RWPE2 (cell line): Measurements from ENCODE around the gene WASF2.
A peak's percentile ranks its signal among the peaks of the same experiment; 100 is the strongest.

Experiments used
- ATAC-seq: fragments of 200-7000 bp; cut with Tn5 transposase; 3 replicates; pipeline ENCODE4 v1.9.1; 2021; ENCODE audit warnings: low read depth
- DNase-seq: peaks from one replicate; pipeline ENCODE4 v3.0.0-alpha.2; 2020; ENCODE audit warnings: low spot score
- H3K27ac ChIP-seq: fragments of 450-650 bp; 2 replicates; pipeline ENCODE4 v1.5.1; 2017; ENCODE audit warnings: mild to moderate bottlenecking; ENCODE audit not compliant: poor library complexity, severe bottlenecking
- H3K27me3 ChIP-seq: fragments of 250-450 bp; sonication (Bioruptor Pico); 2 replicates; pipeline ENCODE4 v1.5.1; 2021; ENCODE audit warnings: mild to moderate bottlenecking, moderate library complexity; ENCODE audit not compliant: insufficient read depth, poor library complexity, severe bottlenecking
- H3K36me3 ChIP-seq: fragments of 250-450 bp; sonication (Bioruptor Pico); 2 replicates; pipeline ENCODE4 v1.5.1; 2020; ENCODE audit warnings: low read depth, mild to moderate bottlenecking, moderate library complexity
- H3K4me1 ChIP-seq: fragments of 250-450 bp; sonication (Bioruptor Pico); 2 replicates; pipeline ENCODE4 v1.5.1; 2021; ENCODE audit warnings: mild to moderate bottlenecking, moderate library complexity; ENCODE audit not compliant: insufficient read depth, poor library complexity, severe bottlenecking
- H3K4me3 ChIP-seq: fragments of 250-450 bp; sonication (Bioruptor Pico); 2 replicates; pipeline ENCODE4 v1.5.1; 2021; ENCODE audit warnings: mild to moderate bottlenecking, moderate library complexity; ENCODE audit not compliant: severe bottlenecking
- H3K9me3 ChIP-seq: fragments of 250-450 bp; sonication (Bioruptor Pico); 2 replicates; pipeline ENCODE4 v1.5.1; 2021; ENCODE audit warnings: mild to moderate bottlenecking, moderate library complexity; ENCODE audit not compliant: severe bottlenecking
- TF ChIP-seq, protein P1 (sequence below): fragments of 450-650 bp; IDR thresholded peaks from one replicate; pipeline ENCODE4 v1.5.1; 2017; ENCODE audit warnings: mild to moderate bottlenecking, moderate library complexity; ENCODE audit not compliant: poor library complexity, severe bottlenecking

Gene WASF2

GRCh38 chr1:27395441-27396195, 94.3 kb downstream of the WASF2 start:
- Histone ChIP-seq H3K36me3 (no peaks in the 10 kb centered on the region), H3K27ac (no peak overlapping the region), H3K9me3 (no peaks in the 10 kb centered on the region), H3K4me1 (peaks cover 8% of the 10 kb centered on the region), H3K27me3 (no peaks in the 10 kb centered on the region), H3K4me3 (no peak overlapping the region)
- TF ChIP-seq, protein P1, sequence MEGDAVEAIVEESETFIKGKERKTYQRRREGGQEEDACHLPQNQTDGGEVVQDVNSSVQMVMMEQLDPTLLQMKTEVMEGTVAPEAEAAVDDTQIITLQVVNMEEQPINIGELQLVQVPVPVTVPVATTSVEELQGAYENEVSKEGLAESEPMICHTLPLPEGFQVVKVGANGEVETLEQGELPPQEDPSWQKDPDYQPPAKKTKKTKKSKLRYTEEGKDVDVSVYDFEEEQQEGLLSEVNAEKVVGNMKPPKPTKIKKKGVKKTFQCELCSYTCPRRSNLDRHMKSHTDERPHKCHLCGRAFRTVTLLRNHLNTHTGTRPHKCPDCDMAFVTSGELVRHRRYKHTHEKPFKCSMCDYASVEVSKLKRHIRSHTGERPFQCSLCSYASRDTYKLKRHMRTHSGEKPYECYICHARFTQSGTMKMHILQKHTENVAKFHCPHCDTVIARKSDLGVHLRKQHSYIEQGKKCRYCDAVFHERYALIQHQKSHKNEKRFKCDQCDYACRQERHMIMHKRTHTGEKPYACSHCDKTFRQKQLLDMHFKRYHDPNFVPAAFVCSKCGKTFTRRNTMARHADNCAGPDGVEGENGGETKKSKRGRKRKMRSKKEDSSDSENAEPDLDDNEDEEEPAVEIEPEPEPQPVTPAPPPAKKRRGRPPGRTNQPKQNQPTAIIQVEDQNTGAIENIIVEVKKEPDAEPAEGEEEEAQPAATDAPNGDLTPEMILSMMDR: peak; percentile 98
- peak; percentile 34 for ATAC-seq
- DNase-seq: no peak

GRCh38 chr1:27394925-27395324, 95.0 kb downstream of the WASF2 start:
- ATAC-seq (no peak), DNase-seq (no peak)
- H3K4me1 ChIP-seq: peaks cover 8% of the 10 kb centered on the region
- no peak overlapping the region for H3K4me3 ChIP-seq
- no peaks in the 10 kb centered on the region for H3K9me3 ChIP-seq
- no peak overlapping the region for H3K27ac ChIP-seq
- H3K36me3 ChIP-seq: no peaks in the 10 kb centered on the region
- TF ChIP-seq, protein P1: no peak
- no peaks in the 10 kb centered on the region for H3K27me3 ChIP-seq

- peaks cover 8% of the 10 kb centered on the region for H3K4me1 ChIP-seq
Measured at GRCh38 chr1:27394282-27394658, 95.7 kb downstream of the WASF2 start.

GRCh38 chr1:27393641-27394281, 96.2 kb downstream of the WASF2 start:
- no peak for ATAC-seq
- Histone ChIP-seq H3K27ac (peak overlapping the region; percentile 58), H3K27me3 (no peaks in the 10 kb centered on the region), H3K9me3 (no peaks in the 10 kb centered on the region), H3K4me1 (peaks cover 8% of the 10 kb centered on the region), H3K4me3 (no peak overlapping the region), H3K36me3 (no peaks in the 10 kb centered on the region)
- no peak for DNase-seq
- TF ChIP-seq, protein P1: no peak

More at GRCh38 chr1:27394282-27394658, 95.7 kb downstream of the WASF2 start:
- H3K27me3 ChIP-seq: no peaks in the 10 kb centered on the region
- no peaks in the 10 kb centered on the region for H3K36me3 ChIP-seq
- TF ChIP-seq, protein P1: no peak
- no peak overlapping the region for H3K27ac ChIP-seq
- ATAC-seq (no peak), DNase-seq (no peak)
- no peaks in the 10 kb centered on the region for H3K9me3 ChIP-seq
- no peak overlapping the region for H3K4me3 ChIP-seq
